Kidney epithelial cell (primary cell): Measurements from ENCODE around the gene BTBD7. TPM values are rescaled to one million over a fixed set of nuclear protein-coding genes. Genes with fewer than 3 reads are reported as not detected.
A peak's percentile ranks its signal among the peaks of the same experiment; 100 is the strongest.
"Not testable (repeated sequence)": the region's sequence is repeated elsewhere in the genome, so short reads cannot be mapped to it uniquely, and the experiment has no call there.

Experiments
- DNase-seq: peaks from one replicate; pipeline ENCODE4 v3.0.0-alpha.2; 2010; ENCODE audit warnings: low read depth
- H3K27me3 ChIP-seq: 2 replicates; pipeline ENCODE4 v1.6.0; 2011; ENCODE audit warnings: low read length; ENCODE audit not compliant: control insufficient read depth, insufficient read depth
- H3K36me3 ChIP-seq: 2 replicates; pipeline ENCODE4 v1.5.1; 2011; ENCODE audit warnings: low read length; ENCODE audit not compliant: control insufficient read depth, insufficient read depth
- H3K4me3 ChIP-seq: 2 replicates; pipeline ENCODE4 v1.5.1; 2011; ENCODE audit warnings: low read depth, mild to moderate bottlenecking, control low read depth, low read length
- CTCF ChIP-seq: IDR thresholded peaks from 2 replicates; pipeline ENCODE4 v1.5.1; 2011; ENCODE audit warnings: mild to moderate bottlenecking, moderate library complexity, low read length, control low read depth, inconsistent platforms; ENCODE audit not compliant: insufficient read depth, poor library complexity, severe bottlenecking
- total RNA-seq: library from RNA; depleted of rRNA; stranded (reverse); fragments of >200 nt; gene quantifications from 2 replicates; pipeline ENCODE4 v1.2.3, GENCODE V29; 2015

The BTBD7 gene
- total RNA-seq, 1 donor from 2014 or later: 29.6 TPM

- DNase-seq: peak; percentile 63
- Histone ChIP-seq H3K27me3 (no peaks in the 10 kb centered on the region), H3K4me3 (no peak overlapping the region), H3K36me3 (no peaks in the 10 kb centered on the region)
- TF ChIP-seq CTCF: no peak
Observed at GRCh38 chr14:93234798-93235197, 98.0 kb downstream of the BTBD7 start.

DNA sequence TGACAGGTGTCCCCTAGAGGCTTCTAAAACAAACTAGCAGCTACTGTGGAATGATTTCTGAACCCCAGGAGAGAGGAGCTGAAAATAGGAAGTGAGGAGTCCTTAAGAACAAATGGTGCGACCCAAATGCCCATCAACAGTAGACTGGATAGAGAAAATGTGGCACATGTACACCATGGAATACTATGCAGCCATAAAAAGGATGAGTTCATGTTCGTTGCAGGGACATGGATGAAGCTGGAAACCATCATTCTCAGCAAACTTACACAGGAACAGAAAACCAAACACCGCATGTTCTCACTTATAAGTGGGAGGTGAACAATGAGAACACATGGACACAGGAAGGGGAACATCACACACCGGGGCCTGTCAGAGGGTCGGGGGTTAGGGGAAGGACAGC is 99.8 kb downstream of the BTBD7 start:
- H3K36me3 ChIP-seq, H3K4me3 ChIP-seq, H3K27me3 ChIP-seq, DNase-seq: not testable (repeated sequence)

DNA sequence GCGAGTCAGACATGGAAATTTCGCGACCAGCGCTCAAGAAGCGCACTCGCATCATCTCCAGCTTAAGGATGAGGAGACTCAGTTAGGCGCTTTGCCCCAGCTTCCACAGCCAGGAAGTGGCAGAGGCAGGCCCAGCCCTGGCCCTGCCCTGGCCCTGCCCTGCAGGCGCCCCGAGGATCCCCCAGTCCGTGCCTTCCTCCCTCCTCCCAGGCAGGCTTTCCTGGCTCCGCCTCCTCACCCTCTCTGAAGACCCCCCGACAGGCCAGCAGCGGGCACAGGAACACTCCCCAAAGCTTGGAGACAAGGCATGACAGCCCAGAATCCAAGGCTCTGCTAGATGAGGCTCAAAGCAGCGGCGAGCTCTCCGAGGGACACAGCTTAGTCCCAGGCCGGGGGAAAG is 100.7 kb downstream of the BTBD7 start:
- DNase-seq: no peak
- no peak for TF ChIP-seq CTCF
- H3K27me3 ChIP-seq: no peaks in the 10 kb centered on the region
- H3K36me3 ChIP-seq: no peaks in the 10 kb centered on the region
- H3K4me3 ChIP-seq: no peak overlapping the region

GRCh38 chr14:93231129-93231979 is 101.5 kb downstream of the BTBD7 start:
- Histone ChIP-seq H3K4me3 (peak overlapping the region; percentile 51), H3K36me3 (no peaks in the 10 kb centered on the region), H3K27me3 (no peaks in the 10 kb centered on the region)
- no peak for TF ChIP-seq CTCF
- DNase-seq: no peak

DNA sequence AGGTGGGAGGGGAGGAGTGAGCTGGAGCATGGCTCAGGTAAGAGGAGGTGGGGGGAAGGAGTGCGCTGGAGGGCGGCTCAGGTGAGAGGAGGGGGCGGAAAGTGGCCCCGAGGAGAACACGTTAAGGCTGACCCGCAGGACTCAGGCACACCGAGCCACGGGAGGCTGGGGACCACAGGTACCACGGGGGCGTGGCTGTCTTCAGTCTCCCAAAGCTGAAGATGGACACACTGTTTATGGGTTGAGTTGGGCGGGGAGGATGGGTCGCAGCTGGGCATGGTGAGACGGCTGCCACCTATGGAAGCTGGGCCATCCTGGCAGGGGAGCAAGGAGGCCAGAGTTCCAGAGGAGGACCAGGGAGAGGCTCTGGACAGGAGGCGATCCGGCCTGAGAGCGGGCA is 102.3 kb downstream of the BTBD7 start:
- TF ChIP-seq CTCF: no peak
- Histone ChIP-seq H3K27me3 (no peaks in the 10 kb centered on the region), H3K36me3 (no peaks in the 10 kb centered on the region), H3K4me3 (no peak overlapping the region)
- DNase-seq: no peak

DNA sequence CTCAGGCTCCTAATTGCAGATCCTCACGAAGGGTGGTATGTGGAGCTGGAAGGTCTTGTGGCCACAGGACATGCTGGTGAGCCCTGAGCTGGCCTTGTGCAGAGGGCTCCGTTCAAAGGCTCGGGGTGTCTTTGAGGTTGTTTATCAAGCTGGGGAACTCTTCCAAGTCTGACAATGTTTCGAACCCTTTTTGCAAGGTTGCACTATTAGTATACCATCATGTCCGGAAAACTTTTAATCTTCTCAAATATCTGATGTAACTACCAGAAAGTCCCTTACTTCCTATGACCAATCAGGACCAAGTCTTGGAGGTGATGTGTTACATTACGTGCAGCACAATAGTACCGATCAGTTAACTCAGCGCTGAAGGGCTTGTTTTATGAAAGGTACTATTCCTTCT is 104.3 kb downstream of the BTBD7 start:
- no peaks in the 10 kb centered on the region for H3K27me3 ChIP-seq
- no peak overlapping the region for H3K4me3 ChIP-seq
- H3K36me3 ChIP-seq: no peaks in the 10 kb centered on the region
- no peak for TF ChIP-seq CTCF
- DNase-seq: no peak
